Measurements from ENCODE around the gene DPP6.
"Not testable (repeated sequence)": the region's sequence is repeated elsewhere in the genome, so short reads cannot be mapped to it uniquely, and the experiment has no call there.

DPP6 gene

DNA sequence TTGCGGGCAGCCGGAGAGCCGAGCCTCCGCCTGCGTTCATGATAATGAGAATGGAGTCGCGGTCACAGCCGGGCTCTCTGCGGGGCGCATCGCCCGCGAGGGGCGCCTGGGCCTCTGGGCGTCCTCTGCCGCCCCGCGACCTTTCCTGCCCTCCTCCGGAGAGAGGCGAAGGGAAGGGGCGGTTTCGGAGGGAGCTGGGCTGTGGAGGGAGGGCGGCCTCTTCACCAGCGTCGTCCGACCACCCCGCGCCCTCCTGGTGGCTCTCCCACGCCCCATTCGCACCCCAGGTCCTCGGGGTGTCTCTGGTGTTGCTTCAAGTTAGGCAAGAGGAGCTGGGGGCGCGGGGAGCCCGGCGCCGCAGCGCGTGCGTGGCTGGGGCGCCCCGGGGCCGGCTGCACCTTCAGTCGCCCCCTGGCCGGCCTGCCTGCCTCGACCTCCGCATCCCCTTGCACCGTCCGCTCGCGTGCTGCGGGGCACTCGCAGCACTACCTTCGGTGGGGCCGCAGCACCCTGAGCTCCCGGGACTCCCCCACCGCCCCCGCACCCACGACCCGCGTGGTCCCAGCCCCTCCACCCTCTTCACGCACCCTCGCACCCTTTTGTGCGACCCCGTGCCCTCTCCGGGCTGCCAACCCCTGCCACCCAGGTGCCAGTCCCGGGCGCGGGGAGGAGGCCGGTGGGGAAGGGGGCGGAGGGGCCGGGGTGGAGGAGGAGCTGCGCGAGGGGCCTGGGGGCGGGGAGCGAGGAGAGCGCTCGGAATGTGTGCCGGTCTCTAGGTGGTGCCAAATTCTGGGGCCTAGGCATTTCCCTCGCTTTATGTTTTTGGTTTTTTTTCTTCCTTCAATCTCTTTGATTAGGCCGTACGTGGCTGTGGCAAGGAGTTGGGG lies at the start of gene DPP6:
DPP6 (plus strand) TSS at position 756 of the 887 bp plus-strand sequence.
- H3K9me3 ChIP-seq (ENCODE audit: severe bottlenecking); H3K27me3 ChIP-seq (ENCODE audit: insufficient read depth, low read depth, severe bottlenecking); H3K27ac ChIP-seq; DNase-seq; H3K36me3 ChIP-seq: not testable (repeated sequence)
- H3K4me3 ChIP-seq (ENCODE audit: low read depth, low read length): peak within 1 kb of the TSS; percentile 32

DNA sequence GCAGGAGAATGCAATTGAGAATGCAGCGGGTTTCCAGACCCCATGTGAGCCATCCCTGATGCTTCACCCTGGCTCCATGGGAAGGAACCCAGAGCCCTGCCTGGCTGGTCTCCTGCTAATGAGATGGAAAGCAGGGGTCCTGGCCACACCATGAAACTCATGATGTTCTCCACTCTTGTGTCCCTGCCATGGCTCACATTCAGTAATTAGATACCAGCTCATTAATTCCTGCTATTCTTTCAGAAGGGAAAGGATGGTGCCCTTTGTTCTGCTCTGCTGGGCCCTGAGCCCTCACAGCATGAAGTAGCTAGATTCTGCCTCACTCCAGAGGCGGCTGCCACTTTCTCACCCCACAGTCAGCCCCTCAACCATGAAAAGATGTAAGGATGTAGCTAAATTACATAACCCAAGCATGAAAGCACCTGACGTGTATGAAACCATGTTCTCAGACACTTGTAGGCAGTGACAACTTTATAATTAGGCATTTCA lies 42.7 kb upstream of the DPP6 start:
- H3K27me3 ChIP-seq (ENCODE audit: insufficient read depth, low read depth, severe bottlenecking); H3K27ac ChIP-seq; DNase-seq; H3K4me3 ChIP-seq (ENCODE audit: low read depth, low read length); H3K9me3 ChIP-seq (ENCODE audit: severe bottlenecking); H3K36me3 ChIP-seq: not testable (repeated sequence)

DNA sequence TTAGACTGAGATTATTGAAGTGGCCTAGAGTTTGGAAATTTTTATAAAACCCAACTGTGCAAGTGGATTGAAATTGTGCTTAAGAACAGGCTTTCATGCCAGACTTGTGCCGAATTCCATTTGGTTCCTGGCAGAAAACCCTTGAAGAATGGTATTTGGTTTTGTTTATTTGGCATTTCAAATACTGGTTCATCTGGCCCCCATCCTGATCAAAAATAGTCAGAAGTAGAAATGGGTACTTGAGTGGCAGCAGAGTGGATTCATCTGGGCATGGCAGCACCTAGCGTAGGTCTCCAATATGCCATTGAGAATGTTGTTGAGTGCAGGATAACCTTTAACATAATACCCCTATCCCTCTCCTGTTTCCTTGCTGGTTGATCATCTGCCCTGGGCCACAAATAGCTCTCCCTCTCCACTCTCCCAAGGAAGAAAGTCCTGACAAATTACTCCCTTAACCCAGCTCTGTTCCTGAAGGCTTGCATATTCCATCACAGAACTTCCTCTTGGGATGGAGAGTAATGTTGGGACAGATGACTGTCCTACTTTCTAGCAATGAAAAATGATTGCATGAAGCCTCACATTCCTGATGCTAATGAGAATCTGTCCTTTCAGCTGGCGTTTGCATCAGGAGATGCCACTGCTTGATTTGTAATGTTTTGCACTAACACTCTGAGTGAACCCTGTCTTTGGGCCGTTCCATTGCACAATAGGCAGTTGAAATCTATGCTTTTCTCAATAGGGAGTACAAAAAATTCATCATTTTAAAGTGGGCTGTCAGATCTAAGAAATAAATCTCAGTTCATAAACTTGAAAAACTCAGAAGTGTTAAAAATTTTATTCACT lies 41.3 kb upstream of the DPP6 start:
- H3K36me3 ChIP-seq; H3K9me3 ChIP-seq (ENCODE audit: severe bottlenecking); H3K27me3 ChIP-seq (ENCODE audit: insufficient read depth, low read depth, severe bottlenecking); H3K27ac ChIP-seq; H3K4me3 ChIP-seq (ENCODE audit: low read depth, low read length); DNase-seq: not testable (repeated sequence)

DNA sequence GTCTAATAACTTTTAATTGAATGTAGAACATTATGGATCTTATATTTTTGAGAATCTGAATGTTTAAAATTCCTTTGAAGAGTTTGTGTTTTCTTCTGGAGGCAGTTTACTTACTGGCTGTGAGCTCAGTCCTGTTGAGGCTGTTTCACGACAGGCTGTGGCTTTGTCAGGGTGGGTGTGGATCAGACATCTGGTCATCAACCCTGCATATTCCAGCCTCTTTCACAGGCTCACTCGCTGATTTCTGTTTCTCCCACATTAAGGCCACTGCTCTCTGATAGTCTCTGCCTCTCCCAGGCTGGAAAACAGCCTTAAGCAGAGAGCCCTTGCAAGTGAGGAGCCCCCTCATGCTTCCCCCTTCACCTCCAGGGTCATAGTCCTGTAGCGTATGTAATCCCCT lies 39.4 kb upstream of the DPP6 start:
- H3K27me3 ChIP-seq (ENCODE audit: insufficient read depth, low read depth, severe bottlenecking); H3K9me3 ChIP-seq (ENCODE audit: severe bottlenecking); H3K36me3 ChIP-seq; H3K4me3 ChIP-seq (ENCODE audit: low read depth, low read length); H3K27ac ChIP-seq; DNase-seq: not testable (repeated sequence)

DNA sequence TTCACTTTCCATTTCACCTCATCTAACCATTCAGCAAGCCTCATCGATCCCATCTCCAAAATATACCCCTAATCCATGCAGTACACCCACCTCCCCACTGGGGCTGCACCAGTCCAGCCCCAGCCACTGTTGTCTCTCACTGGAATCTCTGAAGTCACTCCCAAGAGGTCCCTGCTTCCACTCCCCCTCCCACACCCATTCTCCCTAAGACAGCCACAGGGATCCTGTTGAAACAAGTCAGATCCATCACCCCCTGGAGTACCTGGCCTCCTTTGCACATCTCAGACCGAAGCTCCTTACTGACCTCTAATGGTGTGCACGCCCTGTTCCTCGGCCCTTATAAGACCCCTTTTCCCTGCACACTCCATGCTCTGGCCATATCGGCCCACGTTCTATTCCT lies 36.6 kb upstream of the DPP6 start:
- DNase-seq: not testable (repeated sequence)

DNA sequence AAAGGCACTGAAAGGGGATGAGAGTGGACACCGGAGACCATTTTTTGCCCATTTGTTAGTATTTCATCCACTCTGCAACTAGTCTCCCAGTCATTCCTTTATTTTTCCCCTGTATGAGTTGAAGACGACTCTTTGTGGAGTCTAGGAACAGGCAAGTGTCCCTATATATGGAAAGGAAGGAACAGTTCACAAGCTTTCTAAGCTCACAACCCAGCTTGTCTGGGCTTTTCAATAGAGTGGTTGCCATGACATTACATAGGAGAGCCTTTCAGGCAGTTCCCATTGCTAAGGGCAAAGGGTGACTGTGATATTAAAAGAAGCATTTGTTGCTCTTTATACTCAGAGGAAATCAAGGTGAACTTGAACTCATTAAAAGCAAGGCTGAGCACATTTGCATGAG lies 33.8 kb upstream of the DPP6 start:
- H3K27ac ChIP-seq; H3K9me3 ChIP-seq (ENCODE audit: severe bottlenecking); H3K27me3 ChIP-seq (ENCODE audit: insufficient read depth, low read depth, severe bottlenecking); DNase-seq; H3K4me3 ChIP-seq (ENCODE audit: low read depth, low read length); H3K36me3 ChIP-seq: not testable (repeated sequence)

More for the DNA sequence above, 36.6 kb upstream of the DPP6 start:
- not testable (repeated sequence) for H3K9me3 ChIP-seq (ENCODE audit: severe bottlenecking); H3K4me3 ChIP-seq (ENCODE audit: low read depth, low read length); H3K27ac ChIP-seq; H3K27me3 ChIP-seq (ENCODE audit: insufficient read depth, low read depth, severe bottlenecking); H3K36me3 ChIP-seq

DNA sequence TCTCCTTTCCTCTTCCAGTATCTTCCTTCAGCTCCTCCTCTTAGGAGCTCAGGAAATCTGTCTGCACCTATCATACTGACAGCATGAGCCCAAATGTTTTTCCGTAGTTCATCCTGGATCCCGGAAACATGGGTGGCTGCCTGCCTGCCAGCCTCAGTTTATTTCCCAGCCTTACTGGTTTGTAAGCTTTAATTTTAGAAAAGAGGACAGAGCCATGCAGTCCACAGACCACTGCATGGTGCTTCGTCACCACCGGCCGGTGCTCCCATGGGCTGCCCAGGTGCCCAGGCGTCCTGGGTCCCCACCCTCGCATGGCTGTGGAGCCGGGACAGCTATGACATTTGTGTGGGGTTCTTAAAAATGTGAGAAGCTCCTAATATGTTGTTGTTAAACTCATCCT lies 24.4 kb upstream of the DPP6 start:
- not testable (repeated sequence) for H3K27me3 ChIP-seq (ENCODE audit: insufficient read depth, low read depth, severe bottlenecking); H3K36me3 ChIP-seq; H3K27ac ChIP-seq; H3K9me3 ChIP-seq (ENCODE audit: severe bottlenecking); H3K4me3 ChIP-seq (ENCODE audit: low read depth, low read length); DNase-seq

DNA sequence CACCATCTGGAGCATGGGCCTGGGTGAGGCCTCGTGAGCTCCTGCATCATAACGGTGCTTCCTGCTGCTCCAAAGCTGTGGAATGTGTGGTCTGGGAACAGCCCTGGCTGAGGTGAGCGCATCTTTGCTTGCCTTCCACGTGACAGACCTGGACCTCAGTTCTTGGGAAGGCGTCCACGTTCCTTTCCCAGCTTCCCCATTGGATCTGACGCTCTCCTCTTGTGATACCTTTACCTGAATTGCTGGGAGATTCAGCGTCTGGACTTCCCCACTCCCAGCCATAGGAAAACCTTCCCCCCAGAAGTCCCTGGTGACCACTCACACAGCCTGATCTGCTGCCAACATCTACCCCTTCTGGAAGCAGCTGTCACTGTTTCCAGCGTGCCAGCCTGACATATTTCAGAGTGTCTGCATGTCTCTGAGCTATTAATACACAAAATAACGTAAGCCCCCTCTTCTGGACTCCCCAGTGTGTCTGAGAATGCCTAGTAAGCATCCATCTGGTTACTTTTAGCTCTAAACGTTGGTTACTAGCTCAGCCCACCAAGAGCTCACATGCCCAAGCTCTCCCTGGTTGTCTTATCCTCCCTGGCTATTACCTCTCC lies 21.6 kb upstream of the DPP6 start:
- DNase-seq; H3K36me3 ChIP-seq; H3K27me3 ChIP-seq (ENCODE audit: insufficient read depth, low read depth, severe bottlenecking); H3K9me3 ChIP-seq (ENCODE audit: severe bottlenecking); H3K27ac ChIP-seq; H3K4me3 ChIP-seq (ENCODE audit: low read depth, low read length): not testable (repeated sequence)

DNA sequence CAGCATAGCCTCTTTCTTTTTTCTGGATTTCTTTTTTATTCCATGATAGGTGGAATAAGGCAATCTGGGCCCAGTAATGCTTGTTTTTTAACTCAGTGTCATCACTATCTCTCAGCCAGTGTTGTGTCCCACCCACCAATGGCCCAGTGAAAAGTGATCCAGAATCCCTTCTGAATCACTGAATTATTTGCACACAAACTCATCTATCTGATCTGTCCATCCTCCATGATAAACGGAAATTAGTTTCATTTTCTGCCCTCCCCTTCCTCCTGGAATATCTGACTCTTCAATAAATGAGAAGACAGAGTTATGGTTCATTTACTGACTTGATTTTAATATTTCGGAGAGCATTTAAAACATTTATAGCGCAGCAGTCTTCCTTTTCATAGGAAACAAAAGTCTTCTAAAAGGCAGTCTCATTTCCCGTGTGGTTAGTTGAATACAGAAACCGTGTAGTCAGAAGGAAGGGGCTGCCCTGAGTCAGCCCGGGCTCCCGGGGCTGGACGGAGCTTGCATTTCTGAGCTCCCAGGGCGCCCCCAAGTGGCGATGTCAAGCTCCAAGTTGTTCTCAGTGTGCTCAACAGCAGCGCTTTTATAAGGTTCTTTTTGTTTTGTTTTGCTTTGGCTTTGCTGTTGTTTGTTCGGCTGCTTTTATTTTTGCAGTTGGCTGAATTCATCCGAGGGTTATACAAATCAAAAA lies 12.6 kb upstream of the DPP6 start:
- peak; percentile 38 for DNase-seq
- not testable (repeated sequence) for H3K27me3 ChIP-seq (ENCODE audit: insufficient read depth, low read depth, severe bottlenecking); H3K9me3 ChIP-seq (ENCODE audit: severe bottlenecking); H3K27ac ChIP-seq; H3K4me3 ChIP-seq (ENCODE audit: low read depth, low read length); H3K36me3 ChIP-seq

DNA sequence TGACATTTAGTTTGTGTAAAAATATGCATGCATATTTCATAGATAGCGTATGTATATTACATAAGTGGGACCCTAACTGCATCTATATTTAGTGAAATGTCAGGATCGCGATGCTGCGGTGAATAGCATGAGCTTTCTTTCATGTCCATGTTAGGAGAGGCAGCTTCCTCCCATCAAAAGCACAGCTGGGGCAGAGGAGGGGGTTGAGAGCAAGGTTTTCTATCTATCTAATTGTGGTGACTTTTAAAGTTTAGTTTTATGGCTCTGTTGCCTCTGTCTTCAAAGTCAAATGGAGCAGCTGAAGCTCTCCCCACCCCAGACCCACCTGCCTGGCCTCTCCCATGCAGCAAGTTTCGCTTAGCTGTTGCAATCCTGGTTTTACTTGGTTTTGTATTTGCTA lies 1.8 kb upstream of the DPP6 start:
- not testable (repeated sequence) for H3K27me3 ChIP-seq (ENCODE audit: insufficient read depth, low read depth, severe bottlenecking); H3K27ac ChIP-seq; H3K36me3 ChIP-seq; H3K9me3 ChIP-seq (ENCODE audit: severe bottlenecking); DNase-seq; H3K4me3 ChIP-seq (ENCODE audit: low read depth, low read length)
